OCI-LY3 (cell line): ENCODE measurements around the gene ITGA11.

Source experiments
- CTCF ChIP-seq: fragments of 200-600, 300-600 bp; sonication (generic); IDR thresholded peaks from 2 replicates; pipeline ENCODE4 v1.5.1; 2014; ENCODE audit warnings: antibody characterized with exemption, low read length, low read depth
- EZH2phosphoT487 ChIP-seq: fragments of 200-600 bp; shearing (Covaris generic); IDR thresholded peaks from 2 replicates; pipeline ENCODE4 v1.6.1; 2018; ENCODE audit warnings: antibody characterized with exemption, mixed run types, low read depth

GRCh38 chr15:68265081-68265480 lies 166.9 kb downstream of the ITGA11 start:
- TF ChIP-seq CTCF (no peak), EZH2phosphoT487 (no peak)
